Stomach (tissue), 9 donors: ENCODE data around the gene KCNQ1. TPM values are rescaled to one million over a fixed set of nuclear protein-coding genes. Genes with fewer than 3 reads are reported as not detected.

Source experiments
- DNase-seq, 2 donors: peaks; one replicate each; pipeline versions ENCODE4 v3.0.0 to v3.0.0-alpha.2; 2013 to 2019
- H3K27ac ChIP-seq, 5 donors: fragments of 200-600 bp in 4 of 5; sonication (generic) in 4 of 5; one replicate each; pipeline ENCODE4 v1.5.1; 2013 to 2019; ENCODE audit warnings: mild to moderate bottlenecking in 1 of 5, moderate library complexity in 1 of 5
- H3K27me3 ChIP-seq, 3 donors: fragments of 200-600 bp; sonication (generic); one replicate each; pipeline ENCODE4 v1.5.1; 2017 to 2019; ENCODE audit warnings: mixed run types in 1 of 3
- H3K36me3 ChIP-seq, 4 donors: fragments of 200-600 bp; sonication (generic); 1 replicate in 3 of 4; 2 replicates in 1 of 4; pipeline ENCODE4 v1.5.1; 2016 to 2019
- H3K4me1 ChIP-seq, 4 donors: fragments of 200-600 bp; sonication (generic); one replicate each; pipeline ENCODE4 v1.5.1; 2016 to 2019
- H3K4me3 ChIP-seq, 4 donors: fragments of 200-600 bp; sonication (generic) in 3 of 4; one replicate each; pipeline ENCODE4 v1.5.1; 2016 to 2019; ENCODE audit warnings: mild to moderate bottlenecking in 1 of 4
- H3K9me3 ChIP-seq, 4 donors: fragments of 200-600 bp; sonication (generic); one replicate each; pipeline ENCODE4 v1.5.1; 2016 to 2019
- EP300 ChIP-seq: sonication (generic); formaldehyde crosslinking; IDR thresholded peaks from one replicate; pipeline ENCODE4 v1.6.1; 2017; ENCODE audit warnings: antibody characterized with exemption
- POLR2A ChIP-seq, 4 donors: fragments of 450-650 bp; IDR thresholded peaks; one replicate each; pipeline ENCODE4 v1.6.1; 2016; ENCODE audit warnings: antibody characterized with exemption in 4 of 4, control low read depth in 2 of 4, mild to moderate bottlenecking in 1 of 4, moderate library complexity in 1 of 4
- POLR2AphosphoS5 ChIP-seq, 3 donors: sonication (generic); formaldehyde crosslinking; IDR thresholded peaks; one replicate each; pipeline ENCODE4 v1.6.1; 2016; ENCODE audit warnings: antibody characterized with exemption in 3 of 3
- WGBS, 5 donors: extraction: QIAGEN DNeasy Blood & Tissue Kit in 3 of 5; methylation state at CpG; one replicate each; pipeline versions ENCODE4 v1.1.5 to v1.1.7; 2013 to 2018; 5-methylcytosine and 5-hydroxymethylcytosine counted together
- intact Hi-C: fragments of 100-400 bp; cut with DNase I; formaldehyde crosslinking; loops from one replicate; pipeline ENCODE4 v1.15.1; 2023; ENCODE audit warnings: low total_unique reads
- polyA plus RNA-seq, 3 donors: library from polyadenylated mRNA; stranded (reverse); fragments of 200-250 nt; gene quantifications; one replicate each; pipeline ENCODE4 v1.2.3, GENCODE V29; 2013
- total RNA-seq, 5 donors: library from RNA; depleted of rRNA; stranded (reverse); fragments of >200 nt; gene quantifications; one replicate each; pipeline versions ENCODE4 v1.1.0 to v1.2.3, GENCODE V29; 2014 to 2016
- TF ChIP-seq, protein P1 (sequence below), 7 experiments: fragments of 450-650 bp in 4 of 7; fragments of 200-600 bp in 3 of 7; sonication (generic) in 3 of 7; IDR thresholded peaks; one replicate each; pipeline ENCODE4 v1.5.1; 2016 to 2019; ENCODE audit warnings: antibody characterized with exemption in 7 of 7, control low read depth in 2 of 7, mild to moderate bottlenecking in 1 of 7
- donor health status: healthy with polysubstance abuse.
- donor health status: Bipolar disorder and iron deficiency.
- donor health status: healthy.

Gene KCNQ1
- total and polyA plus RNA-seq, 8 donors, result 12.1 to 155 (median 49.0) TPM

DNA sequence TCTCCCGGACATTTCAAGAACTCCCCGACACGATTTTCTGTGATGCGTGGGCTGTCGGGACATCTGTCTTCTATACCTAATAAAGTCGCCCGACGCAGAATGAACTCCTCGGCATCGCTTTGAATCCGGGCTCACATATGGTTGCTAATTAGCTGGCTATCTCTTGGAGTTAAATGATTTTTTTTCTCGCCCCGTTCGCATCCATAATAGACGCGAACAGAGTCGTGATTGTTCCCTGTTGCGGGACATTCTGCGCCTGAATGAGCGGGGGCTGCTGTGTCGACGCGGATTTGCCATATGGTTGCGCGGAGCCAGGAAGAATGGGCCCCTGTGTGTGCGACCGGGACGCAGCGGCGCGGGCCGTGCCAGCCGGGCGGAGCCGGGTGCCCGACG, 424.3 kb downstream of the KCNQ1 start:
- intact Hi-C loops, result no loop called here
- no peak overlapping the region for H3K4me3 ChIP-seq
- 26 to 42% (median 30%) methylated on average over 23 to 37 of the region's 37 CpGs for WGBS, 5 donors
- peaks cover 0 to 8% (median 2%) of the 10 kb centered on the region in 4 donors for H3K4me1 ChIP-seq
- TF ChIP-seq, protein P1, sequence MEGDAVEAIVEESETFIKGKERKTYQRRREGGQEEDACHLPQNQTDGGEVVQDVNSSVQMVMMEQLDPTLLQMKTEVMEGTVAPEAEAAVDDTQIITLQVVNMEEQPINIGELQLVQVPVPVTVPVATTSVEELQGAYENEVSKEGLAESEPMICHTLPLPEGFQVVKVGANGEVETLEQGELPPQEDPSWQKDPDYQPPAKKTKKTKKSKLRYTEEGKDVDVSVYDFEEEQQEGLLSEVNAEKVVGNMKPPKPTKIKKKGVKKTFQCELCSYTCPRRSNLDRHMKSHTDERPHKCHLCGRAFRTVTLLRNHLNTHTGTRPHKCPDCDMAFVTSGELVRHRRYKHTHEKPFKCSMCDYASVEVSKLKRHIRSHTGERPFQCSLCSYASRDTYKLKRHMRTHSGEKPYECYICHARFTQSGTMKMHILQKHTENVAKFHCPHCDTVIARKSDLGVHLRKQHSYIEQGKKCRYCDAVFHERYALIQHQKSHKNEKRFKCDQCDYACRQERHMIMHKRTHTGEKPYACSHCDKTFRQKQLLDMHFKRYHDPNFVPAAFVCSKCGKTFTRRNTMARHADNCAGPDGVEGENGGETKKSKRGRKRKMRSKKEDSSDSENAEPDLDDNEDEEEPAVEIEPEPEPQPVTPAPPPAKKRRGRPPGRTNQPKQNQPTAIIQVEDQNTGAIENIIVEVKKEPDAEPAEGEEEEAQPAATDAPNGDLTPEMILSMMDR (IDR thresholded peaks at IDR 0.05), result no peak
- no peak for TF ChIP-seq POLR2A (IDR thresholded peaks at IDR 0.05)
- no peak for TF ChIP-seq POLR2AphosphoS5 (IDR thresholded peaks at IDR 0.05)
- no peak for TF ChIP-seq EP300
- DNase-seq, result no peak
- peaks cover 0 to 8% (median 0%) of the 10 kb centered on the region in 4 donors for H3K9me3 ChIP-seq
- peaks cover 12 to 61% (median 32%) of the 10 kb centered on the region in 3 donors for H3K27me3 ChIP-seq
- H3K36me3 ChIP-seq, result no peaks in the 10 kb centered on the region
- no peak overlapping the region for H3K27ac ChIP-seq

DNA sequence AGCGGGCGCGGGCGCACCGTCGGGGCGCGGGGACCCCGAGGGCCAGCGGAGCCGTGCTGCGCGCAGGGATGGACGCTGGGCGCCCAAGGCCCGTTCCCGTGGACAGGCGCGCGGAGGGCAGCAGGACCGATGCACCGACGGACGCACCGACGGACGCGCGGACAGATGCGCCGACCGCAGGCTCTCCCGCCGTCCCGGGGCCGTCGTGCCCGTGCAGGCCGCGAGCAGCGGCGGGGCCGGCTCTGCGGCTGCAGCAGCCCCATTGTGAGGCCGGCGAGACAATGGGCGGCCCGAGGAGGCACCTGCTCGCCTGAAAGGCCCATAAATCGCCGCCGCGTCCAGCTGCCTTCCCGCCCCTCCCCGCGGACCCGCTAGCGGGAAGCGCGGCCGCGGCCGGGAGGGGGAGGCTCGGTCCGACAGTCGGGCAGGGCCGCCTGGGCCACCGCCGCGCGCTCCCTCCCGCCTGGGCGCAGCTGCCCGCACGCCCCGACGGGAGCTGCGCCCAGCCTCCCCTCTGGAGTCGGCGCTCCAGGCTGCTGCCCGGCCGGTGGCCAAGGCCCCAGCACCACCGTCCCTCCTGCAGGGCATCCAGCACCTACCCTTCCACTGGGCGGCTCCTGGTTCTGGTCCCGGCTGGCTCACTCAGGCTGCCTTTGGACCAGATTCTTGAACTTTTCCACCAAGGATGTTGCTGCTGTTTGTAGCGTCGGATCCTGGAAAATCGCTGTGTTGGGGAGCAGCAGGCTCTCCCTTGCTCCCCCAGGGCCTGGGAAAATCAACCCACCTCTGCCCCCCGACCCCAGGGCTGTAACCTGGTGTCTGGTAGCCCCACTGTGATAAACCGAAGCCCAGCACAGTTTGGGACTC, 425.0 kb downstream of the KCNQ1 start:
- peaks cover 0 to 8% (median 2%) of the 10 kb centered on the region in 4 donors for H3K4me1 ChIP-seq
- peaks cover 0 to 8% (median under 1%) of the 10 kb centered on the region in 4 donors for H3K9me3 ChIP-seq
- 22 to 59% (median 24%) methylated on average over 22 to 90 of the region's 90 CpGs for WGBS, 5 donors
- H3K27me3 ChIP-seq, result peaks cover 12 to 54% (median 31%) of the 10 kb centered on the region in 3 donors
- H3K4me3 ChIP-seq, result no peak overlapping the region
- intact Hi-C loops, result loop anchor here (10.0 kb wide), 1 partner anchor 165 kb away; no protein-coding TSS in a partner anchor
- no peak overlapping the region for H3K27ac ChIP-seq
- DNase-seq, result no peak
- no peaks in the 10 kb centered on the region for H3K36me3 ChIP-seq
- TF ChIP-seq, protein P1 (IDR thresholded peaks at IDR 0.05), result no peak
- TF ChIP-seq POLR2A (IDR thresholded peaks at IDR 0.05) (no peak), POLR2AphosphoS5 (IDR thresholded peaks at IDR 0.05) (no peak), EP300 (no peak)

DNA sequence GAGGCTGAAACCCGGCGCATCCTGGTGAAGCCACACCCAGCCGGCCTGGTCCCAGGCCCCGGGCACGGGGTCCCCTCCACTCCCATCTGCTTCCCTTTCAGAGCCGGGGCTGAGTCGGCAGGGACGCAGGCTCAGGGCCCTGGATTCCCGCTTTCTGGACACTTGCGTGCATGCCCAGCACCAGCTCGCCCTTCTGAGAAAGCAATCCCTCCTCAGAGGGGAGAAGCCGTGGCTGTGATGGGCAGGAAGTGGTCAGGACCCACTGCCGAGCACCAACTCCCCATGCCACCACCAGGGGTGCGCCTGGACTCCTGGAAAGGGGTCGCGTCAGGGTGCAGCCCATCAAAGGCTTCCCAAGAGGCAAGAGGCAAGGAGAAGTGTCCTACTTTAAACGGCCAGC, 425.7 kb downstream of the KCNQ1 start:
- WGBS, 5 donors, result 72 to 77% (median 73%) methylated on average over 12 to 17 of the region's 17 CpGs
- H3K9me3 ChIP-seq, result peaks cover 0 to 8% (median 4%) of the 10 kb centered on the region in 4 donors
- DNase-seq, result no peak
- H3K36me3 ChIP-seq, result no peaks in the 10 kb centered on the region
- H3K27ac ChIP-seq, result no peak overlapping the region
- peaks cover 12 to 50% (median 31%) of the 10 kb centered on the region in 3 donors for H3K27me3 ChIP-seq
- H3K4me3 ChIP-seq, result no peak overlapping the region
- intact Hi-C loops, result loop anchor here (10.0 kb wide), 1 partner anchor 166 kb away; no protein-coding TSS in a partner anchor
- no peak for TF ChIP-seq EP300
- TF ChIP-seq, protein P1 (IDR thresholded peaks at IDR 0.05), result no peak
- no peak for TF ChIP-seq POLR2A (IDR thresholded peaks at IDR 0.05)
- TF ChIP-seq POLR2AphosphoS5 (IDR thresholded peaks at IDR 0.05), result no peak
- peaks cover 0 to 8% (median 2%) of the 10 kb centered on the region in 4 donors for H3K4me1 ChIP-seq

DNA sequence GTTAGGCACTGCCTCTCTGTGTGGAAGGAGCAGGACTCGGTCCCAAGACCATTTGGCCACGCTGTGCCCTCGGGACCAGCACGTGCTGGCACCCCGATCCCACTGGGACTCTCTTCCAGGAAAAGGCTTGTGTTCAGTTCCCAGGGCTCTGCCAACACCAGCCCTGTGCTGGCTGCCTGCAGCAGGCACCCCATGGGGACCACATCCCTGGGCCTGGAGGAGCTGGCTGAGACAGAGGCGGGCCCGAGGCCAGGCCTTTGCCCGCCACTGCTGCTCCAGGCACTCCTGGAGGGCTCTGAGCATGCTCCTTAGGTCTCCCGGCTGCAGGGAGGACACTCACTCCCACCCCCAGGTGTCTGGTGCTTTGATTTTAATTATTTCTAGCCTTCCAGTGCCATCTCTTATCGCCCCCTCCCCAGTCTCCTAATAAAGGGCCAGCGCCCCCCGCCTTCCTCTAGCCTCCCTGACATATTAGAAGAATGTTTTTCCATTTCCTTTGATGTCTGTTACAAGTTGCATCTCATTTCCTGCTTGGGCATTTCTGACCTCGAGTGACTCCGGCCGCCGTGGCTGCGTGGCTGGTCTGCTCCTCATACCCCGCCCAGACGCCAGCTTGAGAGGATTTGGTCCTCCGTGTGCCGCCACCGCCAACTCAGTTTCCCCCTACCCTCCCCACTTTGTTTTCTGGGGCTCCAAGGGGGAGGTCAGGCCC, 426.3 kb downstream of the KCNQ1 start:
- intact Hi-C loops, result loop anchor here (10.0 kb wide), 1 partner anchor 166 kb away; no protein-coding TSS in a partner anchor
- Histone ChIP-seq H3K4me3 (no peak overlapping the region), H3K36me3 (no peaks in the 10 kb centered on the region), H3K27me3 (peaks cover 12 to 50% (median 31%) of the 10 kb centered on the region in 3 donors), H3K4me1 (peaks cover 0 to 8% (median 2%) of the 10 kb centered on the region in 4 donors), H3K9me3 (peaks cover 0 to 8% (median 4%) of the 10 kb centered on the region in 4 donors), H3K27ac (no peak overlapping the region)
- TF ChIP-seq EP300 (no peak), POLR2A (IDR thresholded peaks at IDR 0.05) (no peak), POLR2AphosphoS5 (IDR thresholded peaks at IDR 0.05) (no peak)
- TF ChIP-seq, protein P1 (IDR thresholded peaks at IDR 0.05), result no peak
- 59 to 74% (median 72%) methylated on average over 18 to 22 of the region's 22 CpGs for WGBS, 5 donors
- DNase-seq, result no peak
